Epithelial cell of proximal tubule (primary cell): ENCODE measurements around the gene DICER1. TPM values are rescaled to one million over a fixed set of nuclear protein-coding genes. Genes with fewer than 3 reads are reported as not detected.

Experiments
- DNase-seq: peaks from one replicate; pipeline ENCODE4 v3.0.0-alpha.2; 2011; ENCODE audit warnings: low read depth
- H3K4me3 ChIP-seq: 2 replicates; pipeline ENCODE4 v1.5.1; 2011; ENCODE audit warnings: low read depth, mild to moderate bottlenecking, low read length
- CTCF ChIP-seq: conservative IDR thresholded peaks from 2 replicates; pipeline ENCODE4 v1.5.1; 2012; ENCODE audit warnings: low read depth, mild to moderate bottlenecking, low read length
- total RNA-seq: library from RNA; depleted of rRNA; stranded (reverse); fragments of >200 nt; gene quantifications from 2 replicates; pipeline ENCODE4 v1.2.3, GENCODE V29; 2015

DICER1 gene
- total RNA-seq, 1 donor from 2014 or later, result 27.4 TPM

GRCh38 chr14:95048771-95049312 lies 108.5 kb downstream of the DICER1 start:
- TF ChIP-seq CTCF, result no peak
- no peak overlapping the region for H3K4me3 ChIP-seq
- no peak for DNase-seq

DNA sequence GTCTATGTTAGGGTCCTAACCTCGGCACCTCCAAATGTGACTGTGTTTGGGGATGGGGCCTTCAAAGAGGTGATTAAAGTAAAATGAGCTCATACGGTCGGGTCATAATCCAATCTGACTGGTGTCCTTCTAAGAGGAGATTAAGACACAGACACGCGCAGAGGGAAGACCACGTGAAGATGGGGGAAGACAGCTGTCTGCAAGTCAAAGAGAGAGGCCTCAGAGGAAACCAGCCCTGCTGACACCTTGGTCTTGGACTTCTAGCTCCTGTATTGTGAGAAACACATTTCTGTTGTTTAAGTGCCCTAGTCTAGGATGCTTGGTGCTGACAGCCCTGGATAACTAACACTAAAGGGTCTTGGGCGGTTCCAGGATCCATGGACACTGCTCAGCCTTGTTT lies 109.6 kb downstream of the DICER1 start:
- DNase-seq, result no peak
- no peak overlapping the region for H3K4me3 ChIP-seq
- no peak for TF ChIP-seq CTCF

GRCh38 chr14:95046711-95047681 lies 110.3 kb downstream of the DICER1 start:
- no peak overlapping the region for H3K4me3 ChIP-seq
- no peak for DNase-seq
- no peak for TF ChIP-seq CTCF

DNA sequence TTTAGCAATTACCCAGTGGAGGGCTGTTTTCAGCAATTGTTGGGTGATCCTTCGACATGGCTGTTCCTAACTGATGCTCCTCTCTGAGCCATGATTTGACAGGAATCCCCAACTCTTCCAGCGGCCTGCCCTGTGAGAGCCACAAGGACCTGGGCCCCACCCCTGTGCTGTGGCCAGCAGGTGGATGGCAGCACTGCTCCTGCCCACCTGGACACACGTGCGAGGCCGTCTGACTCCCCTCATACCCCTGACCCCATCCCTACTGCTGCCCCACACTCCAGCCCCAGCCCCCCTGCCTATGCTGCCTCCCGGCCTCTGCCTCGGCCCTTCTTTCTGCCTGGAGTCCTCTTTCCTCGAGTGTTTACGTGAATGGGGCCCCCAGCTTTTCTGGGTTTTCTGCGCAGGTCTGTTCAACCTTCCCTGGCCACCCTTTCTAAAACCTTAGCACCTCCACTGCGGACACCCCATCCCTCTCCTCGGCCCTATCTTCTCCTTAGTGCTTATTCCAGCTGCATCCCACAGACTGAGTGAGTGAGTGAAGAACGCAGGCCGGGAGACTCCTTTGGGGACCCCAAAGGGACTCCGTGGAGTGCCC lies 111.4 kb downstream of the DICER1 start:
- DNase-seq, result no peak
- TF ChIP-seq CTCF, result no peak

GRCh38 chr14:95045106-95045701 lies 112.1 kb downstream of the DICER1 start:
- DNase-seq, result no peak
- H3K4me3 ChIP-seq, result no peak overlapping the region
- no peak for TF ChIP-seq CTCF

More for the DNA sequence above, 111.4 kb downstream of the DICER1 start:
- no peak overlapping the region for H3K4me3 ChIP-seq

DNA sequence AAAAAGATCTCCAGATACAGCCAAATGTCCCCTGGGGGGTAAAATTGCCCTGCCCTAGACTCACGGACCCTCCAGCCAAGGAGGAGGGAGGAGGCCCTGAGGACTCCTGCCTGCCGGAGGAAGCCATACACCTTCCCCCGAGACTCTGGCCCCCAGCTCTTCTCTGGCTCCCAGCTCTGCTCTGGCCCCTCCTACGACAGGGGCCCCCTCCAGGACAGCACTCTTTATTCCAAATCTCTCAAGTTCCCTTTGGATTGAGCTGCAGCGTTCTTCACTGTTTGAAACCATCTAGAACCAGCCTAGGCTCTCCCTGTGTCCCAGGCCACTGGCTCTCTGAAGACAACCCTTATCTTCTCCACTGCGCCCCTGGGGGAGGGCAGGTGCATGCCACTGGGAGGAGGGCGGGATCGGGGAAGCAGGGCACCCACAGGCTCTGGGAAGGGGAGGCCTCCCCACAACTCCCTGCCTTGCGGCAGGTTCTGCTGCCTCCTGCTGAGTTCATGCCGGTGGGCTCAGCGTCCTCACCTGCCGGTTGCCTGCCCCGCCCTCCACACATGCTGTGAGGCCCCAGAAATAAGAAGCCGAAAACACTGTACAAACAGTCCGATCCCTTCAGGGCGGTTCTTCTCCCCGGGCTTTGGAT lies 112.7 kb downstream of the DICER1 start:
- no peak overlapping the region for H3K4me3 ChIP-seq
- DNase-seq, result no peak
- no peak for TF ChIP-seq CTCF
